BLaER1 treated with 17β-estradiol and CSF1 and Interleukin-3, amounts not matched to agents 10 nM and 100 nM (cell line): ENCODE measurements around the gene TCFL5.

Experiments used
- H3K27ac ChIP-seq, 11 experiments: shearing (Covaris generic); formaldehyde crosslinking; 2 replicates each; pipeline ENCODE4 v1.8.1; 2022
- H3K27me3 ChIP-seq, 11 experiments: shearing (Covaris generic); formaldehyde crosslinking; 2 replicates each; pipeline ENCODE4 v1.8.1; 2022
- H3K36me3 ChIP-seq, 11 experiments: shearing (Covaris generic); formaldehyde crosslinking; 2 replicates each; pipeline ENCODE4 v1.8.1; 2022
- H3K4me1 ChIP-seq, 10 experiments: shearing (Covaris generic); formaldehyde crosslinking; 2 replicates each; pipeline ENCODE4 v1.8.1; 2022
- H3K4me2 ChIP-seq, 11 experiments: shearing (Covaris generic); formaldehyde crosslinking; 2 replicates each; pipeline ENCODE4 v1.8.1; 2022
- H3K4me3 ChIP-seq, 10 experiments: shearing (Covaris generic); formaldehyde crosslinking; 2 replicates each; pipeline ENCODE4 v1.8.1; 2022
- H3K9ac ChIP-seq, 11 experiments: shearing (Covaris generic); formaldehyde crosslinking; 2 replicates each; pipeline ENCODE4 v1.8.1; 2022
- H3K9me3 ChIP-seq, 11 experiments: shearing (Covaris generic); formaldehyde crosslinking; replicated peaks in 1 of 11; 2 replicates each; pipeline ENCODE4 v1.8.1; 2022
- H4K20me1 ChIP-seq, 11 experiments: shearing (Covaris generic); formaldehyde crosslinking; 2 replicates each; pipeline ENCODE4 v1.8.1; 2022
- Cebpa-rat ChIP-seq, 11 experiments: shearing (Covaris generic); IDR thresholded peaks; 2 replicates each; pipeline ENCODE4 v1.8.1; 2022

The TCFL5 gene

GRCh38 chr20:62797671-62798532 lies 63.7 kb downstream of the TCFL5 start:
- Histone ChIP-seq H3K9ac (peak overlapping the region; percentile 63 to 81 (median 76)), H3K4me1 (peaks cover 52 to 72% (median 67%) of the 10 kb centered on the region in 10 experiments), H3K9me3 (no peaks in the 10 kb centered on the region), H3K4me3 (peak overlapping the region in 9 of 10 experiments; percentile 54 to 79 (median 59); a peak in 16 of 20 replicates), H3K27me3 (no peaks in the 10 kb centered on the region), H3K4me2 (peak overlapping the region; percentile 86 to 99 (median 93)), H4K20me1 (peaks cover 0 to 49% (median 29%) of the 10 kb centered on the region in 11 experiments; a peak in 16 of 22 replicates), H3K27ac (peak overlapping the region in 8 of 11 experiments; percentile 18 to 57 (median 48); a peak in 7 of 22 replicates), H3K36me3 (peaks cover 36 to 49% (median 39%) of the 10 kb centered on the region in 11 experiments)
- TF ChIP-seq Cebpa-rat (IDR thresholded peaks at IDR 0.05), result no peak

DNA sequence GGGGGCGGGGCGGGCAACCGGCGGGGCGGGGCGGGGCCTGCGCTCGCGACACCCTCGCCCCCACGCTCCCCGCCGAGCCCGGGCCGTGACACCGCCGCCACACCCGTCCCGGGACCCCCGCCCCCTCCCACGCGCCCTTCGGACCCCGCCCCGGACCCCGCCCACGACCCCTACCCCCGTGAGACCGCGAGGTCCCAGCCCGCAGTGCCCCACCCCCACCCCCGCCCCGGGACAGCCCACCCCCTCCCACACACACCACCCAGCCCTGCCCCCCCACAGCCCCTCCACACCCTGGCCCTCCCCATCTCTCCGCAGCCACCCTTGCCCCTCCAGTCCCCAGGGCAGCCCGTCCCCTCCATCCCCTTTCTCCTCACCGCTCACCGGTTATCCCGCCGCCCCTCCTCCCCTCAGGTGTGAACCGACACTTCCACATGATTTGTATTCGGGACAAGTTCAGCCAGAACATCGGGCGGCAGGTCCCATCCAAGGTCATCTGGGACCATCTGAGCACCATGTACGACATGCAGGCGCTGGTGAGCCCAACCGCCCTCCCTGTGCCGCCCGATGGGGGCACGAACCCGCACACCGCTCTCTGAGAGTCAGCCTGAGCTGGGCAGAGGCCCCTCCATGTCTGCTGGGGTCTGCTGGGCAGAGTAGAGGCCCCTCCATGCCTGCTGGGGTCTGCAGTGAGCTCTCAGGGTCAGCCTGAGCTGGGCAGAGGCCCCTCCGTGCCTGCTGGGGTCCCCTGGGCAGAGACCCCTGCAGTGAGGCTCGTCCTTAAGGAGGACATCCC lies 64.7 kb downstream of the TCFL5 start:
- no peaks in the 10 kb centered on the region for H3K9me3 ChIP-seq
- no peak for TF ChIP-seq Cebpa-rat (IDR thresholded peaks at IDR 0.05)
- H3K27me3 ChIP-seq, result no peaks in the 10 kb centered on the region
- H3K27ac ChIP-seq, result peak overlapping the region; percentile 57 to 87 (median 79); a peak in 21 of 22 replicates
- peak overlapping the region; percentile 87 to 100 (median 95) for H3K4me2 ChIP-seq
- H3K9ac ChIP-seq, result peak overlapping the region; percentile 75 to 88 (median 86)
- peaks cover 50 to 72% (median 69%) of the 10 kb centered on the region in 10 experiments for H3K4me1 ChIP-seq
- H3K36me3 ChIP-seq, result peaks cover 36 to 48% (median 39%) of the 10 kb centered on the region in 11 experiments
- peaks cover 0 to 49% (median 29%) of the 10 kb centered on the region in 11 experiments; a peak in 16 of 22 replicates for H4K20me1 ChIP-seq
- peak overlapping the region; percentile 55 to 79 (median 67) for H3K4me3 ChIP-seq

GRCh38 chr20:62795023-62795761 lies 66.4 kb downstream of the TCFL5 start:
- peak overlapping the region; percentile 62 to 87 (median 79) for H3K27ac ChIP-seq
- H3K9me3 ChIP-seq, result no peaks in the 10 kb centered on the region
- peaks cover 0 to 44% (median 25%) of the 10 kb centered on the region in 11 experiments; a peak in 16 of 22 replicates for H4K20me1 ChIP-seq
- no peaks in the 10 kb centered on the region for H3K27me3 ChIP-seq
- H3K4me3 ChIP-seq, result peak overlapping the region; percentile 55 to 79 (median 67)
- TF ChIP-seq Cebpa-rat (IDR thresholded peaks at IDR 0.05), result no peak
- peaks cover 23 to 31% (median 25%) of the 10 kb centered on the region in 11 experiments for H3K36me3 ChIP-seq
- H3K9ac ChIP-seq, result peak overlapping the region; percentile 75 to 88 (median 86)
- peaks cover 64 to 85% (median 78%) of the 10 kb centered on the region in 10 experiments for H3K4me1 ChIP-seq
- H3K4me2 ChIP-seq, result peak overlapping the region; percentile 85 to 100 (median 98)

DNA sequence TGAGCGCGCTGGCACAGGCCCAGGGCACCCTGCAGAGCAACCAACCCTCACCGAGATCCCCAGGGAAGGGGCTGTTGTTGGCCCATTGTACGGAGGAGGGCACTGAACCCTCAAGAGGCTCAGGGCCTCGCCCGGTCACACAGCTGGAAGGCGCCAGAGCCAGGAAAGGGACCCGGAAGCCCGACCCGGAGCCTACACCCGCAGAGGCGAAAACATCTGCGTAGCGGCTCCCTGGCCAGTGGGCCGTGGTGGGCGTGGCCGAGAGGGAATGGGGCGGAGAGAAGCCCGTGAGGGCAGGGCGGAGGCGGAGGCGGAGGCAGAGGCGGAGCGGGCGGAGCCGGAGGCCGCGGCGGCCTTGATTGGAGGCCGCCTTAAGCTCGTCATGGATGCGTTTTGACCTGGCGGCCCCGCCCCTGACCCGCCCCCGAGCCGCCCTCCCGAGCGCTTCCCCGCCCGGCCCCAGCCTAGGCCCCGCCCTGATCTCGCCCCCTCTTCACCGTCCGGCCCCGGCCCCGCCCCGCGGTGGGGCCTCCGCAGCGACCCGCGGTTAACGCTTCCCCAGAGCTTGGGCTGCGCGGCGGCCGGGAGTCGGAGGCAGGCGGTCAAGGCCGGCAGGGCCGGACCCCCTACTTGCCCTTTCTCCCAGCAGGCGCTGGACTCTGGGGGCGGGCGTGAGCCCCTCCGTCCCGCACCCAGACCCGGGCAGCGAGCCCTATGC lies 67.5 kb downstream of the TCFL5 start:
- Histone ChIP-seq H3K4me1 (peaks cover 71 to 89% (median 83%) of the 10 kb centered on the region in 10 experiments), H3K36me3 (peaks cover 13 to 20% (median 15%) of the 10 kb centered on the region in 11 experiments), H3K4me3 (peak overlapping the region; percentile 55 to 79 (median 67)), H4K20me1 (peaks cover 0 to 36% (median 22%) of the 10 kb centered on the region in 11 experiments; a peak in 16 of 22 replicates), H3K9me3 (no peaks in the 10 kb centered on the region), H3K9ac (peak overlapping the region; percentile 75 to 88 (median 86)), H3K27me3 (no peaks in the 10 kb centered on the region), H3K4me2 (peak overlapping the region; percentile 85 to 100 (median 98)), H3K27ac (peak overlapping the region; percentile 72 to 91 (median 84); a peak in 21 of 22 replicates)
- no peak for TF ChIP-seq Cebpa-rat (IDR thresholded peaks at IDR 0.05)

DNA sequence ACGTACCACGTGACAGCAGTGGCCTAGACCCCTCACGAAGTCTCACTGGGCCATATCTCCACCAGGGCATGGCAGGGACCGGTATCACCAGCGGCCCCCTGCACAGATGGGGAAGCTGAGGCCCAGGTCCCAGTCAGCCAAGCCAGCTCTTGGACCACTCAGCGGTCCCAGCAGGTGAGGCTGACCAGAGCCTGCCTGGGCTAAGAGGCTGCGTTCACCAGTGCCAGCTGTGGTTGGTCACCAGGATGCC lies 67.9 kb downstream of the TCFL5 start:
- Histone ChIP-seq H3K4me3 (peak overlapping the region in 4 of 10 experiments; percentile 21 to 49 (median 27); a peak in 5 of 20 replicates), H3K9ac (peak overlapping the region in 6 of 11 experiments; percentile 35 to 83 (median 70); a peak in 13 of 22 replicates), H4K20me1 (peaks cover 0 to 32% (median 18%) of the 10 kb centered on the region in 11 experiments; a peak in 16 of 22 replicates), H3K9me3 (no peaks in the 10 kb centered on the region), H3K4me2 (peak overlapping the region; percentile 37 to 95 (median 73)), H3K4me1 (peaks cover 71 to 89% (median 83%) of the 10 kb centered on the region in 10 experiments), H3K27me3 (no peaks in the 10 kb centered on the region), H3K27ac (peak overlapping the region; percentile 41 to 91 (median 66); a peak in 21 of 22 replicates), H3K36me3 (peaks cover 8 to 16% (median 10%) of the 10 kb centered on the region in 11 experiments; a peak in 21 of 22 replicates)
- TF ChIP-seq Cebpa-rat (IDR thresholded peaks at IDR 0.05), result no peak

DNA sequence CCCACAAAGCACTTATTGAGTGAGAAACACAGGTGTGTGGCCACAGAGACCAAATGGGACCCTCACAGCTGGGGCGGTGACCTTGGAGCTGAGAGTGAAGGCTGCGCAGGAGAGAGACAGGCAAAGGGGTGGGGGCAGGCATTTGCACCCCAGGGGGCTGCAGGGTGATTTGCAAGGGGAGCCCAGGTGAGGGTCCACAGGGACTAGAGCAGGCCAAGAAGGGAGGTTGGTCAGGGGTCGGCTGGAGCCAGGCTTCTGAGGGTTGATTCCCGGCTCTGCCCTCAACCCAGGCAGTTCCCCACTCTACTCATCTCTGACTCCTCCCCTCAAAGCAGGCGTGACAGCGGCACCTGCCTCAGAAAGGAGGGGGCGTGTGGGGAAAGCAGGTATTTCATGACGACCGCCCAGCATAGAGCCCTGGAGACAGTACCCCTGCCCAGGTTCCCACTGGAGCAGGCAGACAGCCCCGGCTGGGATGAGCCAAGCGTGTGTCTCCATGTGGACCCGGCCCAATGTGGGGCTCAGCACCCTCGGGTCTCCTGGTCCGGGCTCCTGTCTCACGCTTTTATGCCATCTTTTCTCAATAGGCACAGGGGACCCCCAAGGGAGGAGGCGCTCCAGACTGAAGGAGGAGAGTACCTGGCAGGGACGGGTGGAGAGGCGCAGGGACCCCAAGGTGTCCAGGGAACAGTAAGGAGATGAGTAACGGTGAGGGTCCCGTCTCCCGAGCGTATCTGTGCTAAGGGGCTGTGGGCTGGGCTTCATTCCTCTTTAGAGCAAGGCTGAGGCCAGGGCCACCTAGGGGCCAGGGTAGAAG lies 68.5 kb downstream of the TCFL5 start:
- Histone ChIP-seq H3K9ac (peak overlapping the region in 5 of 11 experiments; percentile 50 to 83 (median 70); a peak in 11 of 22 replicates), H4K20me1 (peaks cover 0 to 26% (median 12%) of the 10 kb centered on the region in 11 experiments; a peak in 16 of 22 replicates), H3K27me3 (no peaks in the 10 kb centered on the region), H3K27ac (peak overlapping the region; percentile 41 to 91 (median 66); a peak in 21 of 22 replicates), H3K36me3 (peaks cover 2 to 10% (median 4%) of the 10 kb centered on the region in 11 experiments; a peak in 20 of 22 replicates), H3K4me2 (peak overlapping the region; percentile 37 to 95 (median 73)), H3K4me3 (peak overlapping the region in 3 of 10 experiments; percentile 21 to 28 (median 26); a peak in 2 of 20 replicates), H3K9me3 (no peaks in the 10 kb centered on the region), H3K4me1 (peaks cover 71 to 89% (median 83%) of the 10 kb centered on the region in 10 experiments)
- TF ChIP-seq Cebpa-rat (IDR thresholded peaks at IDR 0.05), result no peak
